Activated CD4-positive, alpha-beta T cell treated with anti-CD3 and anti-CD28 coated beads for 4 hours (primary cell): ENCODE measurements around the gene TRPT1.

ENCODE experiments used
- DNase-seq, 2 donors: peaks; one replicate each; pipeline ENCODE4 v3.0.0-alpha.2; 2020

The TRPT1 gene

DNA sequence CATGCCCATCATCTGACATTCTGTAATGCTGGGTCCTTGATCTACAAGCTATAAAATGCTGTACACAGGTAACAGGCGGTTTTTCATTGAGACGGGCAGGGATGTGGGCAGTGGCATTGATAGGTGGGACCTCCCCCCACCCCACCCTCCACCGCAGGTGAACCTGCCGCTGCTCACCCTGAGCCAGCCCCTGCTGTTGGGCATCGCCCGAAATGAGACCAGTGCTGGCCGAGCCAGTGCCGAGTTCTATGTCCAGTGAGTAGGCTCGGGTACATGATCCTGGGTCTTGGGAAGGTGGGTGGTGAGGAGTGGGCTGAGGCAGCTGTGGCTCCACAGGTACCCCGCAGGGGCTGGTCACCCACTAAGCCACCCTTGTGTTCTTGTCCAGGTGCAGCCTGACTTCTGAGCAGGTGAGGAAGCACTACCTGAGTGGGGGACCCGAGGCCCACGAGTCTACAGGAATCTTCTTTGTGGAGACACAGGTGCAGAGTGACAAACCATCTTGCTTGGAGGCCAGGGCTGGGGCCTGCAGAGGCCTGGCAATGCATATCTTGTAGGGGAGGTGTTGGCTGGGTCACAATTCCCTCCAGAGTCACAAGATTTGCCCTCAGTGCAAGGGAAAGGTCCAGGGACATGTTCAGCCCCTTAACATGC, 3.2 kb upstream of the TRPT1 start:
- no peak for DNase-seq

DNA sequence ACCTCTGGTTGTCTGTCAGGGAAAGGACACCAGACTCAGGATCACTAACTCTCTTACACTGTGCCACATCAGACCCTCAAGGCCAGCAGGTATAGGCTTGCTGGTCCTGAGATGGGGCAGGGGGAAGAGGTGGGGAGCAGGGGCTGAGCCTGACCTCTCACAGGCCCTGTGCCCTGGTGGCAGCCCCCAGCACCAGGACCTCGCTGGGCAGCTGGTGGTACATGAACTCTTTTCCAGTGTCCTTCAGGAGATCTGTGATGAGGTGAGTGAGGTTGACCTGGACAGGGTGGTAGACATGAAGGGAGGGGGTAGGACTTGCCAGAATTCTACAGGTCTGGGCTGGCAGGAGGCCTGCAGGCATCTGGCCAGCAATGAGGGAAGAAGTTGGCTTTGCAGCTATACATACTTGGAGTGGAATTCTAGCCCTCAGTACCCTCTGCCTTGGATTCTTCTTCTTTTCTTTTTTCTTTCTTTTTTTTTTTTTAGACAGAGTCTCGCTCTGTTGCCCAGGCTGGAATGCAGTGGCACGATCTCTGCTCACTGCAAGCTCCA, 1.5 kb upstream of the TRPT1 start:
- DNase-seq: no peak

DNA sequence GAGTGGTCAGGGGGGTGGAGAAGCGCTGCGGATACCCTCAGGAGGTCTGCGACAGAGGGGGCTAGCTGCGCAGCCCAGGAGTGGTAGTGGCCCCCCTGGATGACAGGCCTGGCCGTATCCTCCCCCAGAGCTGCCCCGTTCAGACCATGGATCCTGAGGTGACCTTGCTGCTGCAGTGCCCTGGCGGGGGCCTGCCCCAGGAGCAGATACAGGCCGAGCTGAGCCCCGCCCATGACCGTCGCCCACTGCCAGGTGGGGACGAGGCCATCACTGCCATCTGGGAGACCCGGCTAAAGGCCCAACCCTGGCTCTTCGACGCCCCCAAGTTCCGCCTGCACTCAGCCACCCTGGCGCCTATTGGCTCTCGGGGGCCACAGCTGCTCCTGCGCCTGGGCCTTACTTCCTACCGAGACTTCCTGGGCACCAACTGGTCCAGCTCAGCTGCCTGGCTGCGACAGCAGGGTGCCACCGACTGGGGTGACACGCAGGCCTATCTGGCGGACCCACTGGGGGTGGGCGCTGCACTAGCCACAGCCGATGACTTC, 593 bp upstream of the TRPT1 start:
- DNase-seq: peak; percentile 32 to 46

DNA sequence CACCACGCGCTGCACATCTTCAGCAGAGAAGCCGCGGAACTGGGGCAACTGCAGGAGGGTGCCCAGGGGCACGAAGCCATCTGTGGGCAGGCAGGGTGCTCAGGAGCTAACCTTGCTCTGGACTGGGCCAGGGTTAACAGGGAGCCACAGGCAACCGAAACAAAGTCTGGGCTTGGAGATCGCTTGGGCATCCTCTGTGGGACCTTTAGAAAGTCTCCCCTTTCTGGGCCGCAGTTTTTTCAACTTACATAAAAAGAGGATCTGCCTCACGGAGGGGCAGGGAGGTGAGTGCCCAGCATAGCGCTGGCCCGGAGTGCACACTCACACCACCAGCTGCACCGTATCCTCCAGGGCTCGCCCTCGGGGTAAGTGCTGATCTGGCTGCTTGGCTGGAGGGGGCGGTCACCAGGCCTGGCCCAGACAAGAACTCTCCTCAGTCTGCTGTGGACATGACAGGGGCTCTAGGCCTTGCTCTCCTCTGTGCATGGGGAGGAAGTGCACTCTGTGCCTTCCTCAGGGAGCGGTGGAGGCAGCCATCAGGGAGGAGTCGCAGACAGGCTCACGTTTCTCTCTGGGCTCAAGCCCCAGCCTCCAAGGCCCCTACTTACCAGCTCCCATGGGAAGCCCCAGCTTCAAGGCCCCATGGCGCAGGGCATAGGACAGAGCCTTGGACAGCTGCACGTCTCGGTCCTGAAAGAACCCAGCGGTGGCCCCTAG, 937 bp downstream of the TRPT1 start:
- no peak for DNase-seq

DNA sequence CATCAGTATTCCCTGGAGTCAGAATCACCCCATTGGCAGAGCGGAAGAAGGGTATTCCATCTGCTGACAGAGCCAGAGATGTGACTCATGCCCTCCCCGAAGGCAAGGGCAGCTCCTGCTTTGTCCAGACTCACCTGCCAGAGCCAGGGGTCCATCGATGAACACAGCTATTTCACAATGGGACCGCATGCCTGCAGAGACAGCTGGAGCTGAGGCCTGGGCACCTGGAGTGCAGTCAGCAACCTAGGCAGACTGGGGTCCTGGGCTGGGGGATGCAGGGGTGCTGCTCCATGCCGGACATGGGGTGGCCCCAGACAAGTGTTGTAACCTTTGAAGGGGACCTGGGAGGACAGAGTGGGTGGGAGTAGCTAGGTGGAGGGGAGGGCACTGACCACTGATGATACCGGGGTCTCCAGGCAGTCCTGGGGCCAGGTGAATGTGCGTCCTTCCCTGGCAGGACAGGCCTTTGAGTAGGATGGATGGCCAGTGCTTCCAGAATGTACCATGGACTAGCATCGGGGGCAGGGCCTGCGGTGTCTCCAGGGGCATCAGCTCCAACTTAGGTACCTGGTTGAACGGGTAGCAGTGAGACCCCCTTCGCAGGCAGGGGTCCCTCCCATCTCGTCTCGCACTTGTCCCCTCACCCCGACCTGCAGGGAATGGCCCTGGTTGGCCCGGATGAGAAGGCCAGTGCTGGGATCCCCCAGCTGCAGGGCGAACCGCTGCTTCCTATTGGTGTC, 1.7 kb downstream of the TRPT1 start:
- DNase-seq: no peak

DNA sequence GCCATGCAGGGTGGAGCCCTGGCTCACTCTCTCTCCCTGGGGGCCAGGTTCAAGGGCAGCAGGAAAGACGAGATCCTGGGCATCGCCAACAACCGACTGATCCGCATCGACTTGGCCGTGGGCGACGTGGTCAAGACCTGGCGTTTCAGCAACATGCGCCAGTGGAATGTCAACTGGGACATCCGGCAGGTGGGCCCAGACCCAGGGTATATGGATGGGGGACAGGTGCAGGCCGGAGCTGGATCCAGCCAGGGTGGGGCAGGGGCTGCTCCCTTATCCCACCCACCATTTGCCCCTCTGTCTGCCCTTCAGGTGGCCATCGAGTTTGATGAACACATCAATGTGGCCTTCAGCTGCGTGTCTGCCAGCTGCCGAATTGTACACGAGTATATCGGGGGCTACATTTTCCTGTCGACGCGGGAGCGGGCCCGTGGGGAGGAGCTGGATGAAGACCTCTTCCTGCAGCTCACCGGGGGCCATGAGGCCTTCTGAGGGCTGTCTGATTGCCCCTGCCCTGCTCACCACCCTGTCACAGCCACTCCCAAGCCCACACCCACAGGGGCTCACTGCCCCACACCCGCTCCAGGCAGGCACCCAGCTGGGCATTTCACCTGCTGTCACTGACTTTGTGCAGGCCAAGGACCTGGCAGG, 2.9 kb downstream of the TRPT1 start:
- no peak for DNase-seq

DNA sequence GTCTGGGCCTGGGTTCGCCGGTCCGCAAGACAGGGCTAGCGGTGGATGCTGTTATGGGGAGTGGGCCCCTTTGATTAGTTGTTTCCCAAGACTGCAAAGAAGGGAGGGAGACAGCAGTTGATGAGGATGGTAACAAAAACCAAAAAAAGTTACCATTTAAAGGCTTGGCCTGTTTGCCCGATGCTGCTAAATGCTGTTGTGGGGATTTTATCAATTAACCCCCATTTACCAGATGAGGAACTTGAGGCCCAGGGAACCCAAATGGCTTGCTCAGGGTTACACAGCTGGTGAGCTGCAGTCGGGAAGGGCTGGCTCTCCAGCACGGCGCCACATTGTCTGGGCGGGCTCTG, 3.4 kb downstream of the TRPT1 start:
- no peak for DNase-seq

DNA sequence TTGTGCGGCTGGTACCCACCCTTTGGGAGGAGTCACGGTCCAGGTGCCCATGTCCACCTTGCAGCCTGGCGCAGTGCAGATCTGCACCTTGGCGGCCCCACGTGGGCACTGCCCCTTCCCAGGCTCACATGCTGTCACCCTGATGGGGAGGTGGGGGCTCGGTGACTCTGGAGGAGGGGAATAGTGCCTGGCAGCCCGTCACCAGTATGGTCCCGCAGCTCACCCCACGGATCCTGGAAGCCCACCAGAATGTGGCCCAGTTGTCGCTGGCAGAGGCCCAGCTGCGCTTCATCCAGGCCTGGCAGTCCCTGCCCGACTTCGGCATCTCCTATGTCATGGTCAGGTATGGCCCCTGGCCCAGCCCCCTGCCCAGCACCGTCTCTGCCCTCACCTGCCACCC, 5.2 kb downstream of the TRPT1 start:
- no peak for DNase-seq

DNA sequence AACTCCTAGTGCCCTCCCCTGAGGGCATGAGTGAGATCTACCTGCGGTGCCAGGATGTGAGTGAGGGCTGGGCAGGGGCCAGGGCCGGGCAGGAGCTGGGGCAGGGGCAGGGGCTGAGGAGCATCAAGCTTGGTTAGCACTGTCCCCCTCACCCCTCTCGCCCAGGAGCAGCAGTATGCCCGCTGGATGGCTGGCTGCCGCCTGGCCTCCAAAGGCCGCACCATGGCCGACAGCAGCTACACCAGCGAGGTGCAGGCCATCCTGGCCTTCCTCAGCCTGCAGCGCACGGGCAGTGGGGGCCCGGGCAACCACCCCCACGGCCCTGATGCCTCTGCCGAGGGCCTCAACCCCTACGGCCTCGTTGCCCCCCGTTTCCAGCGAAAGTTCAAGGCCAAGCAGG, 5.7 kb downstream of the TRPT1 start:
- DNase-seq: no peak

DNA sequence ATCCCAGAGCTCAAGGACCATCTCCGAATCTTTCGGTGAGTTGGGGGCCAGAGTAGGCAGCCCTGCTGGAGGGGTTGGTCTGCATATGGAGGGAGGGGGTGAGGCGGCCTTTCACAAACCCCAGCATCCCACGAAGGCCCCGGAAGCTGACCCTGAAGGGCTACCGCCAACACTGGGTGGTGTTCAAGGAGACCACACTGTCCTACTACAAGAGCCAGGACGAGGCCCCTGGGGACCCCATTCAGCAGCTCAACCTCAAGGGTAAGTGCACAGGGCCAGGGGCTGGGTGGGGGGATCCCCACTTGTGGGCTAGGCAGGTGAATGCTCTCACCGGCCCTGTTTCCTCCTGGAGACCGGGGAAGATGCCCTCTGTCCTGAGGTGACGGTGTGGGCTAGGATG, 6.2 kb downstream of the TRPT1 start:
- no peak for DNase-seq

DNA sequence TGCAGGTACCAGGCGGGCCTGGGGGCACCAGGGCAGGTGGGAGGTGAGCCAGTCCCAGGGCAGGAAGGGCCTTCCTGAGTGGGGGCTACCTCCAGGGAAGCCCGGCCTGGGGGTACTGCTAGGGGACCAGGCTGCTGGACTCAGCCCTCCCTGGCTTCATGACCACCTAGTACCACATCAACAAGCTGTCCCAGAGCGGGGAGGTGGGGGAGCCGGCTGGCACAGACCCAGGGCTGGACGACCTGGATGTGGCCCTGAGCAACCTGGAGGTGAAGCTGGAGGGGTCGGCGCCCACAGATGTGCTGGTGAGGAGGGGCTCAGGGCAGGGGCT, 6.7 kb downstream of the TRPT1 start:
- no peak for DNase-seq

DNA sequence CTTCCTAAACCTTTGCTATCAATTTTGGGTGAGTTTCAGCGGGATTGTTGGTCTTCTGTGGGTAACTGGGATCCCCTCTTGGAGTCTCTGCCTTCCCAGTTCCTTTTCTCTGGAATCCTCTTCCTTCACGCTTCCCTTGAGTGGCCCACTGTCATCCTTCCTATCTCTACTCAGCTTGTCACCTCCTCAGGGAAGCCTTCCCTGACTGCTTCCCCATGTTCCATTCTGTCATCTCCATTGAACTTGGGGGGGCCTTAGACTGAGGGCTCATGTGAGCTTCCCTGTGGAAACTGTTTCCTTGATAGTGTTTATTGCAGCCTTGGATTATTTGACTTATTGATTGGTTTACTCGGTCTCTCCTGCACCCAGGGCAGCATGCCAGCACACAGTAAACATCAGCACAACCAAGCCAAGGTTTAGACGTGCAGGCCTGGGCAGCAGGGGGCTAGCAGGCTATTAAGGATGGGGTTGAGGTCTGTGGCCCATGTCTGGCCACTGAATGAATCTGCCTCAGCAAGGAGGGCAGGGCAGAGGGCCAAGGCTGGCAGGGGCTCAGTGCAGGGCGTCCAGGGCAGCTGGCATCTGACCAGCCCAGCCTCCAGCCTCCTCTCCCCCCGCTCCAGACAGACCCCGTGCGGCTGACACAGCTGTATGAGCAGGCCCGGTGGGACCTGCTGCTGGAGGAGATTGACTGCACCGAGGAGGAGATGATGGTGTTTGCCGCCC, 7.2 kb downstream of the TRPT1 start:
- no peak for DNase-seq

DNA sequence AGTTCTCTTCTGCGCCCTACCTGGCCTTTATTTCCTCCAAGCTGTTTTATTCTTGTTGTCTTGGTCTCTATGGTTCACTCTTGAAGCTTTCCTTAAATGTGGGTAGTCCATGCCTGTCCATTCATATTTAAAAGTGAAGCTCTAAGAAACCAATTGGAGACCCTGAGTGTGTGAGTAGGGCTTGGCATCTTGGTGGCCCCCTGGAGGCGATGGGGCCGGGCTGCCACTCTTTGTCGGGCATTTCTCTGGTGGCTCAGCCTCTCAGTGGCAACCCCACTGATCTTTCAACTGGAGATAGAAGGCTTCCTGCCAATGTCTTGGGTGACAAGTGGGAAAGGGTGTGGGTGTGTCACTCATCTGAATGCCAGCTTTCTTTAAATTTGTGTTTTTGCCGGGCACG, 9.1 kb downstream of the TRPT1 start:
- no peak for DNase-seq

DNA sequence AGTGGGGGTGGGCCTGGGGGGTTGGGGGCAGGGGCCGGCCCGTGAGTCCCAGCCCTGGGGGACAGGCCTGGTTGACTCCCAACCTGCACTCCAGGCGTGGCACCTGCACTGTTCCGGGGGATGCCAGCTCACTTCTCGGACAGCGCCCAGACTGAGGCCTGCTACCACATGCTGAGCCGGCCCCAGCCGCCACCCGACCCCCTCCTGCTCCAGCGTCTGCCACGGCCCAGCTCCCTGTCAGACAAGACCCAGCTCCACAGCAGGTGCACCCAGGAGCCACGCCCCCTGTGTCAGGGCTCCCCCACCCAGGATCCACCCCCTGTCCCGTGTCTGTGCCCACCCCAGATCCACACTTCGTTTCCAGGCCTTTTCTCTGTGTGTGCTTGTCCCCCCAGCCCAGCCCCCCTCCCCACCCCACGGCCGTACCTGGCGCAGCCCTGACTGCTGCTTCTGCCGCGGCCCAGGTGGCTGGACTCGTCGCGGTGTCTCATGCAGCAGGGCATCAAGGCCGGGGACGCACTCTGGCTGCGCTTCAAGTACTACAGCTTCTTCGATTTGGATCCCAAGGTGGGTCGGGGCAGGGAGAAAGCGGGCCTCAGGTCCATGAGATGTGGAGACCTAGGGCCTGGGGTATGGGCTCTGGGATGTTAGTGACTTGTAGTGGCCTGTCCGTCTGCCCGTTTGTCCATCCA, 14.7 kb downstream of the TRPT1 start:
- no peak for DNase-seq

DNA sequence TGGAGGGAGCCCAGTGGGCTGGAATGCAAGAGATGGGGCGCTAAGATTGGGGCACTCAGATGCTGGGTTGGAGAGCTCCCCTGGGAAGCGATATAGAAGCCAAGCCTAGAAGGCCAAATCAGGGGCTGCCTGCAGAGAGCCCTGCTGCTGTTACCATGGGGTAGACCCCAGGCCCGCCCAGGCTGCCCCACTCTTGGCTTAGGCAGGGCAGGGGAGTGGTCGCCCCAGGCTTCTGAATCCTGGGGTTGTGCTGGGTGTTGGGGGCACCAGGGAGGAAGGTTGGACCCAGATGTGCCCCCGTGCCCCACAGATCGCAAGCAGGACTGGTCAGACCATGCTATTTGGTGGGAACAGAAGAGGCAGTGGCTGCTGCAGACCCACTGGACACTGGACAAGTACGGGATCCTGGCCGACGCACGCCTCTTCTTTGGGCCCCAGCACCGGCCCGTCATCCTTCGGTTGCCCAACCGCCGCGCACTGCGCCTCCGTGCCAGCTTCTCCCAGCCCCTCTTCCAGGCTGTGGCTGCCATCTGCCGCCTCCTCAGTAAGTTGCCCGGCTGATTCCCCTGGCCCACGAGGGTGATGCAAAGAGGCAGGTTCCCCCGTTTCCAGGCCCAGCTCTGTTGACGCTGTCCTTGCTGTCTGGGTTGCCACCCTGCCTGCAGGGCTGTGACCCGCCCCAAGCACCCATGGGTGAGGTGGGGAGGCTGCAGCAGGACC, 15.5 kb downstream of the TRPT1 start:
- DNase-seq: no peak

DNA sequence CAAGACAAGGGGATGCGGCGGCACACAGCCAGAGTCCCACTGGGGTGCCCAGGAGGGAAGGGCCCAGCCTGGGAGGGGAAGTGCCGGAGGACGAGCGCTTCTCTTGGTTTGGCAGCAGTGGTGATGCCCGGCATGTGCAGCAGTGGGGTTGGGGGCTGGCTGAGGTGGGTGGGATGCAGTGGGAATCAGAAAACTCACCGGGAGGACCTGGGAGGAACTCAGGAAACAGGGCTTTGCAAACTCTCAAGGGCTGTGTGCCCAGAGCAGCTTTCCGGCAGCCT, 16.5 kb downstream of the TRPT1 start:
- no peak for DNase-seq

DNA sequence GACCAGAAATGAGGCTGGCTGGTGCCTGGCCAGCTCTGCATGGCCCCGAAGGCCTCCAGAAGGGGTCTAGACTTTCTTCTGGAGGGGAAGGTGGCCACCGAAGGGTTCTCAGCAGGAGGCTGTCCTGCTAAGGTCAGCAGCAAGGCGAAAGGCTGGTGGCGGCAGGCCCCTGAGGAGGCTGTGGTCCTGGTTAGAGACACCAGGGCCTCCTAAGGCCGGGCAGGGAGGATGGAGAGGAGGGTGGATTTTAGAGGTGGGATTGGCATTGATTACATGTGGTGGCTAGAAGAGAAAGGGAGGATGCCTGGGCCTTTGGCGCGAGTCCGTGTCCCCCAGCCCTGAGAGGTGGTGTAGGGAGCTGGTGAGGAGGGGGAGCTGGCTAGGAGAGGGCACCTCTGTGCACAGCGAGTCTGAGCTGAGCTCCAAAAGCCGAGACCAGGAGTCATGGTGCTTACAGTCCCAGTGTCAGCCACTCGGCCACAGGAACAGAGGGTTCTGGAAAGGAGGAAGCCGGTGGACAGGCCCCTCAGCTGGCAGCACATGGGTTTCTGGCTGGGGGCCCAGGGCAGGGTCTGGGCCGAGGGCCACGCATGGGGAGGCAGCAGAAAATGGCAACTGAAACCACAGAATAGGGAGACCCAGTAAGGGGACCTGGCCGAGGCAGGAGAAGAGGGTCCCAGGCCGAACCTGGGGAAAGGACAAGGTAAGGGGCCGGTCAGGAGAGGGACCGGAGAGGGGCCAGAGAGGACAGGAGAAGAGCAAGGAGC, 17.0 kb downstream of the TRPT1 start:
- no peak for DNase-seq

DNA sequence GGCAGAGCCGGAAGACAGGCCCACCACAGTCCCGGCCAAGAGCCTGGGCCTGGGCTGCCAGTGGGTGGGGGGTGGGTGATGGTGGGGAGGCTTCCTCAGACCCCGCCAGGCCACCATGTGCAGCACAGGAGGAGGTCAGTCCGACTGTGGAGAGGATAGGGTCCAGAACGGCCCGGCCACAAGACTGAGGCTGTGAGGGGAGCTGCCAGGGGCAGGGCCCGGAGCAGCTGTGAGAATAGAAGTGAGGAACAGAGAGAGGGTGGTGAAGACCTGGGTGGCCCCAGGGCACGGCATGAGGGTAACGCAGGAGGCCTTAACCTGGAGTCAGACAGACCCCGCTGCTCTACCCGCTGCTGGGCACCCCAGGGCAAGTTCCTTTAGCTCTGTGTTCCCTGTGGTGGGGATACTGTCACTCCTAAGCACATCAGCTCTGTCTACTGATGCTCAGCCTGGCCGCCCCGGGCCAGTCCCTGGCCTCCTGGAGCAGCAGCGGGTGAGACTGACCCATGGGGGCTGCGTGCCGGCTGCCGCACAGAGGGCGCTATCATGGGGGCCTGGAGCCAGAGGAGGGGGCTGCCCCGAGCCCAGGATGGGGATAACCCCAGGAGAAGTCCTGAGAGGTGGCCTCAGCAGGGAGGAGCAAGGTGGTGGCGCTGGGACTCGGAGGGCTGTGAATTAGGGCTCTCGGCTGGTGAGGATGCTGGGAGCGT, 17.7 kb downstream of the TRPT1 start:
- DNase-seq: no peak

DNA sequence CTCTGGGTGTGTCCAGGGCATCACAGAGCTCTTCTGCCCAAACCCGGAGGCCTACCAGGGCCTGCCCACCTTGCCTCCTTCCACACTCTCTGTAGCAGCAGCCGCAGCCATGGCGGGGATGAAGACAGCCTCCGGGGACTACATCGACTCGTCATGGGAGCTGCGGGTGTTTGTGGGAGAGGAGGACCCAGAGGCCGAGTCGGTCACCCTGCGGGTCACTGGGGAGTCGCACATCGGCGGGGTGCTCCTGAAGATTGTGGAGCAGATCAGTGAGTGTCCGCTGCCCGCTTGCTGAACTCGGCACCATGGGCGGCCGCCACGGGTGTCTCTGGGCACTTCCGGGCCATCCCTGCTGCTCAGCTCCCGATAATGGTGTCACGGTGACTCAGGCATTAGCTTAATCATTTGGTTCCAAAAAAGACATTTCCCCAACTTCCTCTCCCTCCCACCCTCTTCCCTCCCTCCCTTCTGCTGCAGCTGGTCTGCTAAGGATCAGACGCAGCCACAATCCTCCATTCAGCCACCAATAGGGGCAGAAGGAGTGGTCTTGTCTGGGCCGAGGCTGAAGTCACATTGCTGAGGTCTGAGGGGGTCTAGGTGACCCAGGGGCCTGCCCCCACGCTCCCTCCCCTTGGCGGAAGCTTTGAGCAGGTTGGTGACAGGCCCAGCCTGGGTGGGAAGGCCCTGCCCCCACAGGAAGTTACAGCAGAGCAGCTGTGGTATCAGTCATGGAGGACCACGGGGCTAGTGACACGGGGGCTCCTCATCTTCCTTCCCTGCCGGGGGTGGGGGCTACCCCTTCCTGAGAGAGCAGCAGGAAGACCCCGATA, 18.5 kb downstream of the TRPT1 start:
- DNase-seq: peak; percentile 79 to 84
